Esophagus (tissue), 2 donors: ENCODE results near the gene GDF2. TPM values are rescaled to one million over a fixed set of nuclear protein-coding genes. Genes with fewer than 3 reads are reported as not detected.

ENCODE experiments used
- H3K27ac ChIP-seq, 2 donors: one replicate each; pipeline ENCODE4 v1.5.1; 2013; ENCODE audit warnings: low read depth in 2 of 2, mild to moderate bottlenecking in 2 of 2, inconsistent platforms in 1 of 2, low read length in 1 of 2, moderate library complexity in 1 of 2
- H3K27me3 ChIP-seq, 2 donors: one replicate each; pipeline ENCODE4 v1.6.1; 2013; ENCODE audit warnings: low read length in 2 of 2, control low read depth in 1 of 2, mild to moderate bottlenecking in 1 of 2; ENCODE audit not compliant: insufficient read depth in 2 of 2, control insufficient read depth in 1 of 2
- H3K36me3 ChIP-seq, 2 donors: one replicate each; pipeline ENCODE4 v1.6.1; 2013; ENCODE audit warnings: low read length in 1 of 2; ENCODE audit not compliant: control insufficient read depth in 2 of 2, insufficient read depth in 2 of 2
- H3K4me1 ChIP-seq, 2 donors: one replicate each; pipeline ENCODE4 v1.6.1; 2013; ENCODE audit warnings: low read length in 1 of 2; ENCODE audit not compliant: control insufficient read depth in 2 of 2, insufficient read depth in 2 of 2
- H3K4me3 ChIP-seq, 2 donors: one replicate each; pipeline ENCODE4 v1.5.1; 2013; ENCODE audit warnings: low read length in 2 of 2, mild to moderate bottlenecking in 2 of 2, low read depth in 1 of 2, moderate library complexity in 1 of 2
- H3K9me3 ChIP-seq, 2 donors: one replicate each; pipeline ENCODE4 v1.6.1; 2013; ENCODE audit warnings: mild to moderate bottlenecking in 2 of 2, low read depth in 1 of 2, low read length in 1 of 2, moderate library complexity in 1 of 2; ENCODE audit not compliant: control insufficient read depth in 2 of 2, insufficient read depth in 1 of 2
- WGBS, 2 donors: extraction: QIAGEN DNeasy Blood & Tissue Kit; methylation state at CpG; one replicate each; pipeline ENCODE4 v1.1.7; 2013; 5-methylcytosine and 5-hydroxymethylcytosine counted together
- polyA plus RNA-seq, 2 donors: library from polyadenylated mRNA; stranded (reverse); fragments of 200-250 nt; gene quantifications; one replicate each; pipeline ENCODE4 v1.2.3, GENCODE V29; 2013
- donor health status: healthy with polysubstance abuse.
- donor health status: Bipolar disorder and iron deficiency.

Gene GDF2
- polyA plus RNA-seq, 2 donors = not detected

DNA sequence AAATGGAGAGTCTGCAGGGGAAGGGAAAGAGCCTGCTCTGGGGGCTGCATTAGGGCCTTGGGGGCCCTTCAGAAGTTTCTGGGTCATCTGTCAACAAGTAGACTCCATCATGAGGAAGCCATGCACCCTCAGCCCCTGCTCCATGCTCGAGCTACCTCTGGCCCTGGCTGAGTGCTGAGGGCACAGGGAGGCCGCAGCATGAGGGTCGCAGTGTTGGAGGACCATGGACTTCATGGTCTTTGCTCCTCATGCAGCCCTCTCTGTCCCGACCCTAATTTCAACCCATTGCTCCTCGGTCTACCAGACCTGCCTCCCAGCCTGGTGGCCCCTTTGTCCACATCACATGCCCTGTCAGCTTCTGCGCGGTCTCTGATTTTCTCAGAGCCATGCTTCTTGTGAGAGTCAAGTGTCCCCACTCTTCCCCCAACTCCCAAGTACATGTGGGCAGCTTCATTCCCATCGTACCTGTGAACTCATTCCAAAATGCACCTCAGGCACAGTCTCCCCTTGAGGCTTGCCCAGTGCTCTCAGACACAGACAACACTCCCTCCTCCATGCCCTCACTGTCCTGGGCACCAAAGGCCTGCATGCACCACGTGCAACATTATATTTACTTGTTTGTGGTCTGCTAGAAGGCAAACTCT lies 47.1 kb downstream of the GDF2 start:
- H3K36me3 ChIP-seq = peaks cover 0 to 5% of the 10 kb centered on the region in 2 donors
- WGBS, 2 donors = 72 to 74% methylated on average over 9 of the region's 9 CpGs
- no peak overlapping the region for H3K27ac ChIP-seq
- H3K4me1 ChIP-seq = no peaks in the 10 kb centered on the region
- H3K4me3 ChIP-seq = no peak overlapping the region
- no peaks in the 10 kb centered on the region for H3K9me3 ChIP-seq
- H3K27me3 ChIP-seq = no peaks in the 10 kb centered on the region

DNA sequence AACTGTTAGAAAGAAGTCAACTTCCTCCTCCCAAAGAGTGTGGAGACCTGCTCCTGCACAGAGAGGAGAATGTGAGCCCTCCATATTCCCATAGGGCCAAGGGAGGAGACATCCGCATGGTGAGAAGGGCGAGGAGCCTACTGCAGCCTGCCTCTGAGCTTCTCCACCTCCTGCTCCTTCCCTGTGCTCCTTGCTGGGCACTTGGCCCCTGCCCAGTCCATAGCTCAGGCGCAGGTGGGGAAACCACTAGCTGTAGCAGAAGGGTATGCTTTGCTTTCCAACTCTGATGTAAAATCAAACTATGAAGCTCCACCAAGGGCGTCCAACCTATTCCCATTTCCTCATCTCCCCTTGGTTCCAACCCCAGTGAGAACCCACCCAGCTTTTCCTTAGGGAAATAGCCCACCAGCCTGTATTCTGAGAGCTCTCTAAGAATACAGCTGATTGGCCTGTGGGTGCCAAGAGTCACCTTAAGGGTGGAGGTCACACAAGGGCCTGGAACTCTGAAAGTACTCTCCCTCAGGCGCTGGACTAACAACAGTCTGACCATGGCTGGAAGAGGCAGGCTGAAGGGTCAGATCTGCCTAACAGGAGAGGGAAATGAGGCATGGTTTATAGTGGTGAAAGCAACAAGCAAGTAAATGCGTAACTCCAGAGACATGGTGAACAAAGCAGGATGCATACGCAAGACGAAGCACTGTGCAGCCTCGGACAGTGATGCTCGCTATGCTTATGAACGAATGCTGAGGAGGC lies 47.9 kb downstream of the GDF2 start:
- Histone ChIP-seq H3K27me3 (no peaks in the 10 kb centered on the region), H3K9me3 (no peaks in the 10 kb centered on the region), H3K4me3 (no peak overlapping the region), H3K27ac (no peak overlapping the region), H3K4me1 (no peaks in the 10 kb centered on the region), H3K36me3 (peaks cover 0 to 5% of the 10 kb centered on the region in 2 donors)
- WGBS, 2 donors = 95 to 97% methylated on average over 11 of the region's 11 CpGs

DNA sequence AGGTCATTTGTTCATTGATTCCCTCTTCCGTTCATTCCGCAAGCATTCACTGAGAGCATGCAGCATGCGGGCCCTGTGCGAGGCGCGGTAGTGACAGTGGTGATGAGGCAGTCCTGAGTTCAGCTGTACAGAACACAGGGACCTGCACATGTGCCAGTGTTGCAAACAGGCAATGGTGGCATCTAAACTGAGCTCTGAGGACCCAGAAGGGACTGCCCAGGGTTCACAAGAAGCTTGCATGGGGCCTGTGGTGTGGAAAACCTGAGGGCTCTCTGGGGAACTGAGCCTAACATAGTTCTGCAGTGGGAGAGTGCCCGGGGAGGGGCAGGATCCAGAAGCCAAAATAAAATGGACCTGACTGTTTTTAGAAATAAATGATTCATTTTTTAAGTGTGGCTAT lies 48.6 kb downstream of the GDF2 start:
- H3K36me3 ChIP-seq = peaks cover 0 to 5% of the 10 kb centered on the region in 2 donors

DNA sequence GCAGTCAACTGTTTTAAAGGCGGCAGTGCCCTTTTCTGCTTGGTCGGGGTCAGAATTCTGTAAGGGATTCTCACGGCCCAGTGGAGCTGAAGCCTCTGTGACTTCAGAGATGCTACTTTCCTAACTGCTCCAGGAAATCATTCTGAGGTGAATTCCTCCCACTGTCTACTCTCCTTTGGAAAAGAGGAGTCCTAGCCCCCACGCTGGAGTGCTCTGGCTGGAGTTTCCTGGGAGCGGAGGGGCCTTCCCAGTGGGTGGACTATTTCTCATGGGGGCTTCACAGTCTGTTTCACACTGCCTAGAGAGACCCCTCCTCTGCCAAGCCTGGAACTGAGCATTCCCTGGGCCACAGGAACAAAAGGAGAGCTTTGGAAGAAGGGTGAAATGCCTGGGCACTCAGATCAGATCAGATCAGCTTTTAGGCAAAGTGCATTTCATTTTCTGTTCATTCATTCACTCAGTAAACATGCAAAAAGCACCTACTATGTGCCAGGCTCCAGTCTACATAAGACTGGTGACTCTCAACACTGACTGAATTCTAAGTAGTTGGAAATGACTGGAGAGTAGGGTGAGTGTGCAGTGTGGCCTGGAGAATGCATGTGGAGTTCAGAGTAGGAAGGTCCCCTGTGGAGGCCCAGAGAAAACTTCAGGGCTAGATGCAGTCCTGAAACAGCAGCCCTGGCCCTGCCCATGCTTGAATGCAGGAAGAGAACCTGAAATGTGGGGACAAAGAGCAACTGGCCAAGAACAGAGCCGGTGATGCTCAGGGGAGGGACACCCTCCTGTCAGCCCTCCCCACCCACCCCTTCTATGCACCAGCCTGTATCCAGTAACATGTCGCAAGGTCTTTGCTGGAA lies 49.6 kb downstream of the GDF2 start:
- H3K4me1 ChIP-seq = no peaks in the 10 kb centered on the region
- H3K4me3 ChIP-seq = no peak overlapping the region
- H3K27me3 ChIP-seq = no peaks in the 10 kb centered on the region
- 85 to 87% methylated on average over 7 of the region's 7 CpGs for WGBS, 2 donors
- peaks cover 0 to 3% of the 10 kb centered on the region in 2 donors for H3K36me3 ChIP-seq
- H3K9me3 ChIP-seq = no peaks in the 10 kb centered on the region
- H3K27ac ChIP-seq = no peak overlapping the region

More for the DNA sequence above, 48.6 kb downstream of the GDF2 start:
- WGBS, 2 donors = 91 to 94% methylated on average over 7 of the region's 7 CpGs
- Histone ChIP-seq H3K4me1 (no peaks in the 10 kb centered on the region), H3K27me3 (no peaks in the 10 kb centered on the region), H3K9me3 (no peaks in the 10 kb centered on the region), H3K27ac (no peak overlapping the region), H3K4me3 (no peak overlapping the region)

DNA sequence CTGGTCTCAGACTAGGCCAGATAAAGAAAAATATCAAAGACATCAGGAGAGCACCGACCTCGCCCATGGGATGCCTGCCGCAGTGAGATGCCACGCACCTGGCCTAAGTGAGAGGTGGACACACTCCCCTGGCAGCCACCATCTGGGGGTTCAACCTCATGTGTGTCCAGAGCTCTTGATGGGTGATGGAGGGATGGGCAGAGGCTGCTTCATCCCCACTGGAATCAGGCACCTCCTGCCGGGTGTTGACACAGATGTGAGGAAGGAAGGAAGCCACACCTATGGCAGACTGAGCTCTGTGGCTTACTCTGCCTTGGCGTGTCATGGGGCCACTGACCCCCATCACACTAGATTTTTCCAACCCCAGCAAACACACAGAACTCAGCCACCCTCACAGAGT lies 50.5 kb downstream of the GDF2 start:
- Histone ChIP-seq H3K4me1 (no peaks in the 10 kb centered on the region), H3K27ac (no peak overlapping the region), H3K9me3 (no peaks in the 10 kb centered on the region), H3K4me3 (no peak overlapping the region), H3K36me3 (peaks cover 0 to 1% of the 10 kb centered on the region in 2 donors), H3K27me3 (no peaks in the 10 kb centered on the region)
- WGBS, 2 donors = 83 to 85% methylated on average over 6 of the region's 6 CpGs

DNA sequence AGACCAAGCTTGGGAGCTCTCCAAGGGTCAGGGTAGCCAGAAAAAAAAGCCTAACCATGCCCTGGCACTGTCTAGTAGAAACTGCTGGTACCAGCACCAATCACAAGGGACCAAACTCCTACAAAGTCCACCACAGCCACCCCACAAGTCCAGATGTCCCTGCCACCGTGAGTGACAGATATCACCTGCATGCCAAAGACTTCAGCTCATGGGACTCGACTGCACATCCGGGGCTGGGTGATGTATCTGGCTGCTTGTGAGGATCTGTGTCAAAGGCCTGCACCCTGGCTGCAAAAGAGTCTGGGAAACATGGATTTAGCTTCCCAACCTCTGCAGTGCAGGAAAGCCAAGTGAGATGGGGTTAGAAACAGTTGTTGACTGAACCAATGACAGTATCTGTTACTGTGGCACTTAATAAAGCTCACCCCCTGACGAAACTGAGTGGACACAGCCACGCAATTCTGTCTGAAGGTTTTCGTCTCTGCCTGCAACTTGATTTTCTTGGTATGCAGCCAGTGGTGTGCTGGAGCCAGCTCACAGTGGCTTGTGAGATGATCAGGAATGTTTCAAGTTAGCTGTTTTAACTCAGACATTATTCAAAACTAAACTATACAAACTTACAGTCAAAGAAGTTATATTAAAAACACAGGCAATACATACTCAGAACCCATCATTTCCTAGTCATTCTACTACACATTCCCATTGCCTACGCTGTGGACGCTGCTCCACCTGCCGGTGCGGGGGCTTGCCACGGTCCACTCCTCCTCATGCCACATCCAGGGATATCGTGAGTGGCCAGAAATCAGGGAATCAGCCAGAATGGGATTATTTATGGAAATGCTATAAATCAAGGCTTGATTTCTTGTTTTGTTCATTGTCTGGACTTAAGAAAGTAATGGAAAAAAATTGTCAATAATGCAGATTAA lies 52.6 kb downstream of the GDF2 start:
- Histone ChIP-seq H3K27ac (no peak overlapping the region), H3K36me3 (no peaks in the 10 kb centered on the region), H3K27me3 (no peaks in the 10 kb centered on the region), H3K9me3 (no peaks in the 10 kb centered on the region), H3K4me3 (no peak overlapping the region), H3K4me1 (no peaks in the 10 kb centered on the region)
- 69 to 71% methylated on average over 12 of the region's 12 CpGs for WGBS, 2 donors

DNA sequence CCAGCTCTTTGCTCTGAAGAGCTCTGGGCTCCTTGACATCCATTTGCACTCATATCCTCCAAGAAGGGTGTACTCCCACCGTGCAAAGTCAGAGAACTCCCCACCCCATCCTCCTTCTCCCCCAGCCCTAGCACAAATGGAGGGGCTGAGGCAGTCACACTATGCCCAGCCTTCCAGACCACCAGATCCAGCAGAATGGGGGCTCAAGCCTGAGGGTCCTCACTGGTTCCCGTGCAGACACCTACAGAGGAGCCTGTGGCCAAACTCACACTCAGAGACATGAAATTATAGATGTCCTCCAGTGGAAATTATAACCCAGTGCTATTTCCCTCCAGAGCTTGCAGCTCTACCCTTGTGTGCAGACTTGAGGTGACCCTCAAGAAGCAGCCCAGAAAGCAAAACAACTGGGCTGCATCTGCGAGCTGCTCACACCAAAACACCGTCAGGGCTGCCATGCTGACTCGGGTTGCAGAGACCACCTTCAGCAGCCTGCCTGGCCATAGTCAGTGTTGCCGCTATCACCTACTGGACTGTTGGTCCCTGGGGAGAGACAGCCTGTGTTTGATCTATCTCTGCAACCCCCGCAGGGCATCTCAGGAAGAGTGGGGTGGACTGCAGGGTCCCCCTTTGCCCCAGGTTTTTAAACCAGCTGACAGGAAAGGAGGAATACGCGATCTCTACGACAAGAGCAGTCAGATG lies 54.4 kb downstream of the GDF2 start:
- H3K4me1 ChIP-seq = no peaks in the 10 kb centered on the region
- peaks cover 0 to 1% of the 10 kb centered on the region in 2 donors for H3K9me3 ChIP-seq
- no peaks in the 10 kb centered on the region for H3K36me3 ChIP-seq
- H3K27me3 ChIP-seq = no peaks in the 10 kb centered on the region
- WGBS, 2 donors = 79 to 82% methylated on average over 10 of the region's 10 CpGs
- H3K27ac ChIP-seq = no peak overlapping the region
- no peak overlapping the region for H3K4me3 ChIP-seq
